Measurements from ENCODE around the gene YES1.
"Not testable (repeated sequence)": the region's sequence is repeated elsewhere in the genome, so short reads cannot be mapped to it uniquely, and the experiment has no call there.

The YES1 gene

DNA sequence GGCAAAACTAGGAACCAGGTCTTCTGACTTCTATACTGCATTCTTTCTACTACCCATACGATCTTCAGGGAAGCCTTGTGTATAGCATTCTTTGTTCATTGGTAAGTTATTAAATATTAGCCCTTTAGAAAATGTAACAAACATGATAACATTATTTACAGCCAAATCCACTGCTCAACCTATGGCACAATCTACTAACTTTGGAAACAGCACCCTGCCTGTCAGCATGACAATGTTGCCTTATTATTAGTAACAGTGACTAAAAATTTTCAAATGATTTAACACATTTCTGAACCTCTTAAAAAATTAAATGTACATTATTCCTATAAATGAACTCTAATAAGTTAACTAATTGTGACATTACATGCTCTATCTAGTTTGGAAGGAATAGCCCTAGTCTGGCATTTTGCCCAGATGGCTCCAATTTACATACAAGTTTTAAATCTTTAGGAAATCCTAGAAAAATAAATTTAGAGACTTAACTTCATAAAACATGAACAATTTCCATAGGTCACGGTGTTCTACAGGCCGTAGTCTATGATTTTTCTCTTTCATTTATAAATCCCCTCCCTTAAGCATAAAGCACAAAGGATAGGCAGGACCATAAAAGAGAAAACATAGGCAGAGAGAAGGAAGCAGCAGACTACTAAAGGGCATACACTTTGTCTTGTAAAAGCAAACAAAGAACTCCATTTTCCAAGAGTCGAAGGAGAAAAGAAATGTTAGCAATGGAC lies 33.7 kb downstream of the YES1 start:
- Histone ChIP-seq H3K27ac (ENCODE audit: low read length) (no peak overlapping the region), H3K4me2 (ENCODE audit: low read depth, low read length) (no peak overlapping the region)

DNA sequence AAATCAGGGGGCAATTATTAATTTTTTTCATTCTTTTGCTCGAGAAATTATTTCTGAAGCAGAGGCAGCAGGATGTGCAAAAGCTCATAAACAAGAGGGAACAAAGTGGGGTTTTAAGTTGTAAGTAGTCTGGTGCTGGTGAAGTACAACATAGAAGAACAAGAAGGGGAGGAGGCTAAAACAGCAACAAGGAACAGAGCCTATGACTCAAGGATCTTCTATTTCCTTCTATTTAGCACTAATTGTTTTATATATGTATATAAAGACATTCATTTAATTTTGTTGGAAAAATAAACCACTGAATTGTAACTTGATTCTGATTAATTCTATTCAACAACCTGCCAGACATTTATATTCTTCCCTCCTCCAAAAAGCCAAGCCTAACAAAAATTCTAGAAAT lies 35.0 kb downstream of the YES1 start:
- Histone ChIP-seq H3K4me1 (ENCODE audit: low read length) (no peaks in the 10 kb centered on the region), H3K9me3 (replicated peaks; ENCODE audit: insufficient read depth, low read length) (no peaks in the 10 kb centered on the region), H3K36me3 (replicated peaks; ENCODE audit: insufficient read depth, low read length) (no peaks in the 10 kb centered on the region), H3F3A (ENCODE audit: insufficient read depth, low read length) (no peaks in the 10 kb centered on the region), H3K27me3 (replicated peaks; ENCODE audit: insufficient read depth, low read length) (no peaks in the 10 kb centered on the region), H3K9me2 (replicated peaks; ENCODE audit: insufficient read depth, low read length) (no peaks in the 10 kb centered on the region), H3K9ac (ENCODE audit: low read length) (no peak overlapping the region), H3K4me3 (ENCODE audit: low read length) (no peak overlapping the region), H2AFZ (ENCODE audit: low read length) (no peak overlapping the region), H3K27ac (ENCODE audit: low read length) (no peak overlapping the region), H3K79me2 (ENCODE audit: low read length) (no peaks in the 10 kb centered on the region; the same call in 1 of the 2 replicates), H3K4me2 (ENCODE audit: low read depth, low read length) (no peak overlapping the region), H4K20me1 (ENCODE audit: insufficient read depth, low read length) (no peaks in the 10 kb centered on the region)
- TF ChIP-seq EZH2 (optimal IDR thresholded peaks at IDR 0.05; ENCODE audit: low read depth, low read length), result no peak
- TF ChIP-seq, protein P1, sequence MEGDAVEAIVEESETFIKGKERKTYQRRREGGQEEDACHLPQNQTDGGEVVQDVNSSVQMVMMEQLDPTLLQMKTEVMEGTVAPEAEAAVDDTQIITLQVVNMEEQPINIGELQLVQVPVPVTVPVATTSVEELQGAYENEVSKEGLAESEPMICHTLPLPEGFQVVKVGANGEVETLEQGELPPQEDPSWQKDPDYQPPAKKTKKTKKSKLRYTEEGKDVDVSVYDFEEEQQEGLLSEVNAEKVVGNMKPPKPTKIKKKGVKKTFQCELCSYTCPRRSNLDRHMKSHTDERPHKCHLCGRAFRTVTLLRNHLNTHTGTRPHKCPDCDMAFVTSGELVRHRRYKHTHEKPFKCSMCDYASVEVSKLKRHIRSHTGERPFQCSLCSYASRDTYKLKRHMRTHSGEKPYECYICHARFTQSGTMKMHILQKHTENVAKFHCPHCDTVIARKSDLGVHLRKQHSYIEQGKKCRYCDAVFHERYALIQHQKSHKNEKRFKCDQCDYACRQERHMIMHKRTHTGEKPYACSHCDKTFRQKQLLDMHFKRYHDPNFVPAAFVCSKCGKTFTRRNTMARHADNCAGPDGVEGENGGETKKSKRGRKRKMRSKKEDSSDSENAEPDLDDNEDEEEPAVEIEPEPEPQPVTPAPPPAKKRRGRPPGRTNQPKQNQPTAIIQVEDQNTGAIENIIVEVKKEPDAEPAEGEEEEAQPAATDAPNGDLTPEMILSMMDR (IDR thresholded peaks at IDR 0.05; ENCODE audit: low read length), result no peak
- DNase-seq, result no peak

More for the DNA sequence above, 33.7 kb downstream of the YES1 start:
- TF ChIP-seq EZH2phosphoT487 (IDR thresholded peaks at IDR 0.05; ENCODE audit: low read length), result no peak
- no peak for TF ChIP-seq EZH2 (optimal IDR thresholded peaks at IDR 0.05; ENCODE audit: low read depth, low read length)
- H3K27me3 ChIP-seq (replicated peaks; ENCODE audit: insufficient read depth, low read length), result no peaks in the 10 kb centered on the region
- no peaks in the 10 kb centered on the region for H4K20me1 ChIP-seq (ENCODE audit: insufficient read depth, low read length)
- DNase-seq, result no peak
- H3K36me3 ChIP-seq (replicated peaks; ENCODE audit: insufficient read depth, low read length), result no peaks in the 10 kb centered on the region
- H3F3A ChIP-seq (ENCODE audit: insufficient read depth, low read length), result no peaks in the 10 kb centered on the region
- no peaks in the 10 kb centered on the region for H3K9me3 ChIP-seq (replicated peaks; ENCODE audit: insufficient read depth, low read length)
- no peak overlapping the region for H2AFZ ChIP-seq (ENCODE audit: low read length)
- H3K79me2 ChIP-seq (ENCODE audit: low read length), result no peaks in the 10 kb centered on the region; the same call in 1 of the 2 replicates
- H3K4me3 ChIP-seq (ENCODE audit: low read length), result no peak overlapping the region
- no peaks in the 10 kb centered on the region for H3K4me1 ChIP-seq (ENCODE audit: low read length)
- H3K9me2 ChIP-seq (replicated peaks; ENCODE audit: insufficient read depth, low read length), result no peaks in the 10 kb centered on the region
- H3K9ac ChIP-seq (ENCODE audit: low read length), result no peak overlapping the region

DNA sequence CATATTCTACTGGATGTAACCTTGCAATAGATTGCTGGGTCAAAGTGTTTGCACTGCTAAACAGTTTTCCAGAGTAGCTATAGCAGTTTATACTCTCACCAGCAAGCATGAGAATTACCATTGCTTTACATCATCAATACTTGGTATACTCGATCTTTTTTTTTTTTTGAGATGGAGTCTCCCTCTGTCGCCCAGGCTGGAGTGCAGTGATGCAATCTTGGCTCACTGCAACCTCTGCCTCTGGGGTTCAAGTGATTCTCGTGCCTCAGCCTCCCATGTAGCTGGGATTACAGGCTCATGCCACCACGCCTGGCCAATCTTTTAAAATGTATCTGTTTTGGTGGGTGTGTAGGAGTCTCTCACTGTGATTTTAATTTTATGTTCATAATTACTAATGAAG lies 36.0 kb downstream of the YES1 start:
- H4K20me1 ChIP-seq (ENCODE audit: insufficient read depth, low read length); H3K9ac ChIP-seq (ENCODE audit: low read length); H3K4me3 ChIP-seq (ENCODE audit: low read length); H3K4me1 ChIP-seq (ENCODE audit: low read length); H3K27me3 ChIP-seq (replicated peaks; ENCODE audit: insufficient read depth, low read length); H2AFZ ChIP-seq (ENCODE audit: low read length); H3K36me3 ChIP-seq (replicated peaks; ENCODE audit: insufficient read depth, low read length); H3K9me2 ChIP-seq (replicated peaks; ENCODE audit: insufficient read depth, low read length); H3K4me2 ChIP-seq (ENCODE audit: low read depth, low read length); H3K79me2 ChIP-seq (ENCODE audit: low read length); DNase-seq; H3K9me3 ChIP-seq (replicated peaks; ENCODE audit: insufficient read depth, low read length); H3K27ac ChIP-seq (ENCODE audit: low read length); H3F3A ChIP-seq (ENCODE audit: insufficient read depth, low read length): not testable (repeated sequence)

DNA sequence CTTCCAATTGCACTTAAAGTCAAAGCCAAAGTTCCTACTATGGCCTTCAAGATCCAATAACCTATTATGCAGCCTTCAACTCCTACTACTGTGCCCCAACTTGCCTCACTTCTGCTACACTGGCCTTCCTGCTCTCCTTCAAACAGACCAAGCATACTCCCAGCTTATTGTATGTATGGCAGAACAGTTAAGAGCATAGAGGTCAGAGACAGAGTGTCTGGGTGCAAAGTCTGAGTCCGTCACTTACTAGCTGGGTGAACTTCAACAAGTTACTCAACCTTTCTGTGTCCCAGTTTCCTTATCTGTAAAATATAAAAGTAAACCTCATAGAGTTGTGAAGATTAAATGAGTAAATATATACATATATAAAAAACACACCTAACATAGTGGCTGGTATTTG lies 37.2 kb downstream of the YES1 start:
- H3K4me3 ChIP-seq (ENCODE audit: low read length), result no peak overlapping the region
- no peaks in the 10 kb centered on the region for H4K20me1 ChIP-seq (ENCODE audit: insufficient read depth, low read length)
- H3F3A ChIP-seq (ENCODE audit: insufficient read depth, low read length), result no peaks in the 10 kb centered on the region
- no peaks in the 10 kb centered on the region for H3K9me2 ChIP-seq (replicated peaks; ENCODE audit: insufficient read depth, low read length)
- no peaks in the 10 kb centered on the region for H3K27me3 ChIP-seq (replicated peaks; ENCODE audit: insufficient read depth, low read length)
- TF ChIP-seq EZH2 (optimal IDR thresholded peaks at IDR 0.05; ENCODE audit: low read depth, low read length) (no peak), EZH2phosphoT487 (IDR thresholded peaks at IDR 0.05; ENCODE audit: low read length) (no peak)
- TF ChIP-seq, protein P1 (IDR thresholded peaks at IDR 0.05; ENCODE audit: low read length), result no peak
- no peak overlapping the region for H3K4me2 ChIP-seq (ENCODE audit: low read depth, low read length)
- H3K27ac ChIP-seq (ENCODE audit: low read length), result no peak overlapping the region
- no peaks in the 10 kb centered on the region for H3K36me3 ChIP-seq (replicated peaks; ENCODE audit: insufficient read depth, low read length)
- no peak for DNase-seq
- H3K9me3 ChIP-seq (replicated peaks; ENCODE audit: insufficient read depth, low read length), result no peaks in the 10 kb centered on the region
- H3K79me2 ChIP-seq (ENCODE audit: low read length), result no peaks in the 10 kb centered on the region; the same call in 1 of the 2 replicates
- no peak overlapping the region for H2AFZ ChIP-seq (ENCODE audit: low read length)
- no peak overlapping the region for H3K9ac ChIP-seq (ENCODE audit: low read length)
- H3K4me1 ChIP-seq (ENCODE audit: low read length), result no peaks in the 10 kb centered on the region

Measured in MM.1S (cell line).